CD4-positive, alpha-beta T cell (primary cell): ENCODE results near the gene HHATL. TPM values are rescaled to one million over a fixed set of nuclear protein-coding genes. Genes with fewer than 3 reads are reported as not detected.
A peak's percentile ranks its signal among the peaks of the same experiment; 100 is the strongest.

Experiments used
- ATAC-seq: fragments of 200-7000 bp; cut with Tn5 transposase; one replicate; pipeline ENCODE4 v1.10.0; 2022; ENCODE audit warnings: mild to moderate bottlenecking; ENCODE audit not compliant: poor library complexity
- CTCF ChIA-PET: fragments of 350-600 bp; sonication (Branson Sonifier 250); formaldehyde crosslinking; loops from one replicate; lab custom pipeline; 2021; ENCODE audit warnings: antibody characterized with exemption, inconsistent platforms; lab: Charles Lee
- POLR2A ChIA-PET: fragments of 350-600 bp; sonication (Branson Sonifier 250); formaldehyde crosslinking; loops from one replicate; lab custom pipeline; 2021; ENCODE audit warnings: antibody characterized with exemption, inconsistent platforms; lab: Charles Lee
- DNase-seq, 14 experiments: peaks; one replicate each; pipeline ENCODE4 v3.0.0-alpha.2; 2013 to 2020; ENCODE audit warnings: mixed read lengths in 2 of 14
- H3K27ac ChIP-seq, 2 donors: one replicate each; pipeline versions ENCODE4 v1.5.1 to v1.7.0; 2013; ENCODE audit warnings: low read length in 2 of 2, low read depth in 1 of 2, mild to moderate bottlenecking in 1 of 2
- H3K27me3 ChIP-seq, 2 experiments: 1 replicate in 1 of 2; 2 replicates in 1 of 2; pipeline versions ENCODE4 v1.6.1 to v1.7.0; 2013; ENCODE audit warnings: low read length in 2 of 2, control low read depth in 1 of 2, mild to moderate bottlenecking in 1 of 2, moderate library complexity in 1 of 2; ENCODE audit not compliant: insufficient read depth in 2 of 2, control insufficient read depth in 1 of 2
- H3K36me3 ChIP-seq: one replicate; pipeline ENCODE4 v1.6.1; 2013; ENCODE audit warnings: low read length, control low read depth; ENCODE audit not compliant: insufficient read depth
- H3K4me1 ChIP-seq: one replicate; pipeline ENCODE4 v1.6.1; 2013; ENCODE audit warnings: low read length, control low read depth; ENCODE audit not compliant: insufficient read depth
- H3K4me3 ChIP-seq: one replicate; pipeline ENCODE4 v1.5.1; 2013; ENCODE audit warnings: mild to moderate bottlenecking, low read length, moderate library complexity
- H3K9me3 ChIP-seq, 2 experiments: 1 replicate in 1 of 2; 2 replicates in 1 of 2; pipeline versions ENCODE4 v1.6.1 to v1.7.0; 2013; ENCODE audit warnings: low read length in 2 of 2, mild to moderate bottlenecking in 2 of 2, control low read depth in 1 of 2, moderate library complexity in 1 of 2; ENCODE audit not compliant: control insufficient read depth in 1 of 2, insufficient read depth in 1 of 2
- H3K27ac Mint-ChIP-seq: one replicate; pipeline ENCODE4 v1.8.0; 2020; ENCODE audit warnings: mixed read lengths
- H3K27me3 Mint-ChIP-seq: one replicate; pipeline ENCODE4 v1.8.0; 2021; ENCODE audit warnings: mixed read lengths
- H3K36me3 Mint-ChIP-seq: one replicate; pipeline ENCODE4 v1.8.0; 2021; ENCODE audit warnings: low read depth, mixed read lengths
- H3K4me1 Mint-ChIP-seq: one replicate; pipeline ENCODE4 v1.8.0; 2021; ENCODE audit warnings: low read depth, mixed read lengths
- H3K4me3 Mint-ChIP-seq: one replicate; pipeline ENCODE4 v1.8.0; 2020; ENCODE audit warnings: mild to moderate bottlenecking, mixed read lengths
- H3K9me3 Mint-ChIP-seq: one replicate; pipeline ENCODE4 v1.8.0; 2020; ENCODE audit warnings: mixed read lengths
- CTCF ChIP-seq: fragments of 200-600 bp; IDR thresholded peaks from one replicate; pipeline ENCODE4 v1.8.0; 2022; ENCODE audit warnings: antibody characterized with exemption, mild to moderate bottlenecking
- intact Hi-C, 2 experiments: fragments of 100-400 bp; cut with DNase I in 1 of 2; cut with micrococcal nuclease in 1 of 2; formaldehyde crosslinking; loops; one replicate each; pipeline versions ENCODE4 v1.15.1 to v1.9.0; 2023 to 2025; cut with DNase I, micrococcal nuclease
- total RNA-seq, 174 experiments: library from RNA in 2 of 174; stranded (reverse) in 2 of 174; gene quantifications; one replicate each; pipeline ENCODE4 v1.2.3 and lab custom pipeline; 2021 to 2026

The HHATL gene
- total RNA-seq, 2 experiments from 2014 or later = not detected

- Histone ChIP-seq H3K9me3 (no peaks in the 10 kb centered on the region), H3K27me3 (no peaks in the 10 kb centered on the region), H3K27ac (no peak overlapping the region), H3K4me3 (no peak overlapping the region), H3K4me1 (peaks cover 26% of the 10 kb centered on the region), H3K36me3 (no peaks in the 10 kb centered on the region)
- no peaks in the 10 kb centered on the region for H3K27me3 Mint-ChIP-seq
- H3K36me3 Mint-ChIP-seq = no peaks in the 10 kb centered on the region
- H3K9me3 Mint-ChIP-seq = no peaks in the 10 kb centered on the region
- TF ChIP-seq CTCF = no peak
- ATAC-seq = no peak
- ChIA-PET CTCF (no interaction called here), POLR2A (no interaction called here)
- peaks cover 14% of the 10 kb centered on the region for H3K4me1 Mint-ChIP-seq
- H3K4me3 Mint-ChIP-seq = no peak overlapping the region
- intact Hi-C loops = no loop called here
- no peak for DNase-seq
- H3K27ac Mint-ChIP-seq = peak overlapping the region; percentile 51
Measured at GRCh38 chr3:42657675-42658074, 44.9 kb downstream of the HHATL start.

GRCh38 chr3:42656680-42657610 lies 45.7 kb downstream of the HHATL start:
- intact Hi-C loops = no loop called here
- no peak overlapping the region for H3K27ac ChIP-seq
- ChIA-PET POLR2A (interaction anchor here (0.7 kb wide), 1 partner anchor 1854 kb away, joined by 4 read pairs; no protein-coding TSS in a partner anchor), CTCF (no interaction called here)
- Mint-ChIP-seq H3K9me3 (no peaks in the 10 kb centered on the region), H3K27me3 (no peaks in the 10 kb centered on the region), H3K4me1 (peaks cover 21% of the 10 kb centered on the region), H3K36me3 (no peaks in the 10 kb centered on the region), H3K4me3 (peak overlapping the region; percentile 56), H3K27ac (peak overlapping the region; percentile 42)
- no peak for TF ChIP-seq CTCF
- no peaks in the 10 kb centered on the region for H3K27me3 ChIP-seq
- H3K36me3 ChIP-seq = no peaks in the 10 kb centered on the region
- no peak for DNase-seq
- no peak for ATAC-seq
- H3K4me1 ChIP-seq = peaks cover 31% of the 10 kb centered on the region
- no peak overlapping the region for H3K4me3 ChIP-seq
- H3K9me3 ChIP-seq = no peaks in the 10 kb centered on the region

GRCh38 chr3:42655980-42656679 lies 46.5 kb downstream of the HHATL start:
- Mint-ChIP-seq H3K27me3 (no peaks in the 10 kb centered on the region), H3K4me3 (peak overlapping the region; percentile 56), H3K9me3 (no peaks in the 10 kb centered on the region), H3K4me1 (peaks cover 23% of the 10 kb centered on the region), H3K27ac (peak overlapping the region; percentile 42), H3K36me3 (no peaks in the 10 kb centered on the region)
- no peak overlapping the region for H3K4me3 ChIP-seq
- no peak overlapping the region for H3K27ac ChIP-seq
- no peak for TF ChIP-seq CTCF
- CTCF ChIA-PET = no interaction called here
- POLR2A ChIA-PET = interaction anchor here (0.7 kb wide), 1 partner anchor 1855 kb away, joined by 4 read pairs; no protein-coding TSS in a partner anchor
- no peak for DNase-seq
- peaks cover 31% of the 10 kb centered on the region for H3K4me1 ChIP-seq
- no peaks in the 10 kb centered on the region for H3K36me3 ChIP-seq
- ATAC-seq = no peak
- intact Hi-C loops = no loop called here
- H3K9me3 ChIP-seq = no peaks in the 10 kb centered on the region
- H3K27me3 ChIP-seq = no peaks in the 10 kb centered on the region
